Colonic mucosa (tissue), 4 donors: ENCODE results near the gene ADGRV1. TPM values are rescaled to one million over a fixed set of nuclear protein-coding genes. Genes with fewer than 3 reads are reported as not detected.
"Not testable (repeated sequence)": the region's sequence is repeated elsewhere in the genome, so short reads cannot be mapped to it uniquely, and the experiment has no call there.

Source experiments
- DNase-seq: peaks from one replicate; pipeline ENCODE4 v3.0.0-alpha.2; 2020
- H3K27ac ChIP-seq: fragments of 200-600 bp; one replicate; pipeline ENCODE4 v1.8.0; 2021
- H3K27me3 ChIP-seq: fragments of 200-600 bp; one replicate; pipeline ENCODE4 v1.8.0; 2021
- H3K36me3 ChIP-seq: fragments of 200-600 bp; one replicate; pipeline ENCODE4 v1.8.0; 2021
- H3K4me1 ChIP-seq: fragments of 200-600 bp; one replicate; pipeline ENCODE4 v1.8.0; 2021; ENCODE audit warnings: mild to moderate bottlenecking
- H3K4me3 ChIP-seq: fragments of 200-600 bp; one replicate; pipeline ENCODE4 v1.8.0; 2021
- H3K9ac ChIP-seq, 2 donors: one replicate each; pipeline ENCODE4 v1.7.0; 2013; ENCODE audit warnings: control low read depth in 2 of 2, low read depth in 2 of 2, low read length in 2 of 2
- H3K9me3 ChIP-seq: fragments of 200-600 bp; one replicate; pipeline ENCODE4 v1.8.0; 2021
- CTCF ChIP-seq: fragments of 200-600 bp; IDR thresholded peaks from one replicate; pipeline ENCODE4 v1.8.0; 2022; ENCODE audit warnings: antibody characterized with exemption, mild to moderate bottlenecking
- intact Hi-C: fragments of 100-400 bp; cut with DNase I; formaldehyde crosslinking; loops from one replicate; pipeline ENCODE4 v1.14.1; 2022
- total RNA-seq, 2 donors: library from RNA; stranded (reverse); fragmentation: NEBNext Ultra II Directional in 1 of 2; extraction: Animal tissue kit (Norgen Biotek cat#: 25700) in 1 of 2; gene quantifications; one replicate each; pipeline ENCODE4 v1.2.1, GENCODE V29; 2021
- donor health status: healthy.
- donor health status: DM: no; HTN: no; CAD: no.
- donor health status: DM: no; HTN: no; CAD: no.

The ADGRV1 gene
- total RNA-seq, 2 donors from 2014 or later, result 5.1 to 12.9 TPM

- Histone ChIP-seq H3K4me1 (no peaks in the 10 kb centered on the region), H3K9me3 (no peaks in the 10 kb centered on the region), H3K4me3 (no peak overlapping the region), H3K27me3 (no peaks in the 10 kb centered on the region), H3K36me3 (no peaks in the 10 kb centered on the region), H3K27ac (no peak overlapping the region), H3K9ac (no peak overlapping the region)
- TF ChIP-seq CTCF, result no peak
- intact Hi-C loops, result no loop called here
- DNase-seq, result no peak
These were observed 10.5 kb downstream of the ADGRV1 start for GRCh38 chr5:90569084-90569483.

- no peak for TF ChIP-seq CTCF
- intact Hi-C loops, result no loop called here
These were observed 11.4 kb downstream of the ADGRV1 start for GRCh38 chr5:90570034-90570433.

GRCh38 chr5:90571147-90571773 lies 12.7 kb downstream of the ADGRV1 start:
- H3K9ac ChIP-seq, result no peak overlapping the region
- no peak overlapping the region for H3K27ac ChIP-seq
- no peak overlapping the region for H3K4me3 ChIP-seq
- DNase-seq, result no peak
- TF ChIP-seq CTCF, result no peak
- H3K36me3 ChIP-seq, result no peaks in the 10 kb centered on the region
- H3K4me1 ChIP-seq, result no peaks in the 10 kb centered on the region
- intact Hi-C loops, result no loop called here
- H3K27me3 ChIP-seq, result no peaks in the 10 kb centered on the region
- no peaks in the 10 kb centered on the region for H3K9me3 ChIP-seq

More at GRCh38 chr5:90570034-90570433, 11.4 kb downstream of the ADGRV1 start:
- Histone ChIP-seq H3K4me3 (no peak overlapping the region), H3K27ac (no peak overlapping the region), H3K36me3 (no peaks in the 10 kb centered on the region), H3K4me1 (no peaks in the 10 kb centered on the region), H3K9me3 (no peaks in the 10 kb centered on the region), H3K27me3 (no peaks in the 10 kb centered on the region), H3K9ac (no peak overlapping the region)
- DNase-seq, result no peak

- Histone ChIP-seq H3K9ac (no peak overlapping the region), H3K27me3 (no peaks in the 10 kb centered on the region), H3K36me3 (no peaks in the 10 kb centered on the region), H3K4me1 (no peaks in the 10 kb centered on the region), H3K27ac (no peak overlapping the region), H3K4me3 (no peak overlapping the region), H3K9me3 (no peaks in the 10 kb centered on the region)
- TF ChIP-seq CTCF, result no peak
- intact Hi-C loops, result no loop called here
- DNase-seq, result no peak
These were observed 17.1 kb downstream of the ADGRV1 start for GRCh38 chr5:90575712-90576111.

- H3K9me3 ChIP-seq, DNase-seq, H3K4me1 ChIP-seq, H3K9ac ChIP-seq, H3K27ac ChIP-seq, H3K4me3 ChIP-seq, H3K27me3 ChIP-seq, H3K36me3 ChIP-seq, intact Hi-C loops: not testable (repeated sequence)
These were observed 18.0 kb downstream of the ADGRV1 start for GRCh38 chr5:90576566-90576965.

GRCh38 chr5:90579905-90580304 lies 21.3 kb downstream of the ADGRV1 start:
- not testable (repeated sequence) for DNase-seq, H3K9me3 ChIP-seq, H3K27me3 ChIP-seq

More at GRCh38 chr5:90579905-90580304, 21.3 kb downstream of the ADGRV1 start:
- H3K4me3 ChIP-seq, H3K9ac ChIP-seq, intact Hi-C loops, H3K36me3 ChIP-seq, H3K27ac ChIP-seq, H3K4me1 ChIP-seq: not testable (repeated sequence)
